Endothelial cell of umbilical vein (primary cell): Measurements from ENCODE around the gene SEMA4D. TPM values are rescaled to one million over a fixed set of nuclear protein-coding genes. Genes with fewer than 3 reads are reported as not detected.

Experiments used
- BruUV-seq: library from RNA; stranded (reverse); fragments of 400-500 nt; replicated peaks from 2 replicates; lab custom pipeline; 2021; lab: Mats Ljungman, UMichigan
- CTCF ChIA-PET: fragments of 300-600, 350-600 bp; sonication (Branson Sonifier 250); formaldehyde crosslinking; loops from one replicate; lab custom pipeline; 2021; ENCODE audit warnings: antibody characterized with exemption, inconsistent platforms; lab: Charles Lee
- POLR2A ChIA-PET: fragments of 300-600, 350-600 bp; sonication (Branson Sonifier 250); formaldehyde crosslinking; loops from one replicate; lab custom pipeline; 2021; ENCODE audit warnings: antibody characterized with exemption, inconsistent platforms; lab: Charles Lee
- DNase-seq: peaks from one replicate; pipeline ENCODE4 v3.0.0-alpha.2; 2011; ENCODE audit warnings: low read depth, low spot score
- FAIRE-seq: peaks from 2 replicates; lab custom pipeline; 2011; peaks lifted over from hg19 to GRCh38; lab: Jason Lieb, UNC
- H2AFZ ChIP-seq: 2 replicates; pipeline ENCODE4 v1.6.0; 2012; ENCODE audit warnings: low read depth, low read length, control low read depth, inconsistent platforms
- H3K27ac ChIP-seq: 2 replicates; pipeline ENCODE4 v1.5.1; 2011; ENCODE audit warnings: low read depth, mild to moderate bottlenecking, control low read depth, low read length, moderate library complexity; ENCODE audit not compliant: insufficient read depth
- H3K27me3 ChIP-seq, 2 experiments: 2 replicates each; pipeline versions ENCODE4 v1.6.0 to v1.6.1; 2011; ENCODE audit warnings: low read length in 2 of 2, mixed read lengths in 1 of 2; ENCODE audit not compliant: control insufficient read depth in 2 of 2, insufficient read depth in 2 of 2
- H3K36me3 ChIP-seq, 2 experiments: 2 replicates in 1 of 2; 3 replicates in 1 of 2; pipeline ENCODE4 v1.5.1; 2011; ENCODE audit warnings: low read length in 2 of 2, mild to moderate bottlenecking in 1 of 2, moderate library complexity in 1 of 2; ENCODE audit not compliant: control insufficient read depth in 2 of 2, insufficient read depth in 2 of 2; ENCODE audit errors: extremely low read depth in 1 of 2
- H3K4me1 ChIP-seq: 3 replicates; pipeline ENCODE4 v1.5.1; 2011; ENCODE audit warnings: mild to moderate bottlenecking, low read length; ENCODE audit not compliant: control insufficient read depth, insufficient read depth; ENCODE audit errors: extremely low read depth
- H3K4me2 ChIP-seq: 2 replicates; pipeline ENCODE4 v1.6.1; 2011; ENCODE audit warnings: low read length, control low read depth, mixed read lengths; ENCODE audit not compliant: insufficient read depth
- H3K4me3 ChIP-seq, 3 experiments: fragments of 200-600 bp in 1 of 3; sonication (generic), shearing (Covaris generic) in 1 of 3; replicated peaks in 1 of 3; 2 replicates each; pipeline ENCODE4 v1.5.1; 2011 to 2016; ENCODE audit warnings: control low read depth in 3 of 3, low read length in 3 of 3, mild to moderate bottlenecking in 2 of 3, inconsistent platforms in 1 of 3, low read depth in 1 of 3, moderate library complexity in 1 of 3; ENCODE audit not compliant: insufficient read depth in 1 of 3
- H3K79me2 ChIP-seq: 2 replicates; pipeline ENCODE4 v1.6.0; 2012; ENCODE audit warnings: low read length, inconsistent platforms; ENCODE audit not compliant: control insufficient read depth, insufficient read depth
- H3K9ac ChIP-seq: replicated peaks from 2 replicates; pipeline ENCODE3; 2011; ENCODE audit warnings: low read length, control low read depth; ENCODE audit not compliant: insufficient read depth; ENCODE audit errors: extremely low read depth
- H3K9me1 ChIP-seq: replicated peaks from 3 replicates; pipeline ENCODE4 v1.6.0; 2011; ENCODE audit warnings: mild to moderate bottlenecking, low read length; ENCODE audit not compliant: control insufficient read depth, insufficient read depth; ENCODE audit errors: extremely low read depth
- H3K9me3 ChIP-seq: replicated peaks from 2 replicates; pipeline ENCODE4 v1.5.1; 2012; ENCODE audit warnings: low read length, inconsistent platforms; ENCODE audit not compliant: control insufficient read depth, insufficient read depth
- H4K20me1 ChIP-seq: replicated peaks from 2 replicates; pipeline ENCODE3; 2011; ENCODE audit warnings: mild to moderate bottlenecking, low read length; ENCODE audit not compliant: control insufficient read depth, insufficient read depth; ENCODE audit errors: extremely low read depth
- CTCF ChIP-seq, 2 donors: IDR thresholded peaks; 1 replicate in 1 of 2; 2 replicates in 1 of 2; pipeline ENCODE4 v1.5.1; 2011; ENCODE audit warnings: low read length in 2 of 2, mild to moderate bottlenecking in 2 of 2, moderate library complexity in 2 of 2, control low read depth in 1 of 2, inconsistent platforms in 1 of 2, low read depth in 1 of 2; ENCODE audit not compliant: insufficient read depth in 1 of 2; ENCODE audit errors: extremely low read depth in 1 of 2
- EZH2 ChIP-seq: IDR thresholded peaks from 2 replicates; pipeline ENCODE4 v1.6.1; 2012; ENCODE audit warnings: borderline replicate concordance, low read depth, mild to moderate bottlenecking, moderate library complexity, low read length, inconsistent platforms; ENCODE audit not compliant: severe bottlenecking
- FOS ChIP-seq: IDR thresholded peaks from 2 replicates; pipeline ENCODE4 v1.6.1; 2011; ENCODE audit warnings: mild to moderate bottlenecking, low read length, moderate library complexity, borderline replicate concordance; ENCODE audit not compliant: insufficient read depth
- GATA2 ChIP-seq: IDR thresholded peaks from 2 replicates; pipeline ENCODE4 v1.7.0; 2011; ENCODE audit warnings: low read depth, mild to moderate bottlenecking, moderate library complexity, mixed read lengths, low read length; ENCODE audit not compliant: insufficient read length, insufficient read depth
- JUN ChIP-seq: IDR thresholded peaks from 2 replicates; pipeline ENCODE4 v1.6.1; 2011; ENCODE audit warnings: borderline replicate concordance, low read depth; ENCODE audit not compliant: insufficient read length, insufficient read depth
- MAX ChIP-seq: IDR thresholded peaks from 2 replicates; pipeline ENCODE4 v1.6.1; 2011; ENCODE audit not compliant: insufficient read depth, insufficient read length
- MYC ChIP-seq: IDR thresholded peaks from one replicate; pipeline ENCODE4 v1.6.1; 2011; ENCODE audit warnings: mild to moderate bottlenecking, low read depth, low read length
- POLR2A ChIP-seq: IDR thresholded peaks from 2 replicates; pipeline ENCODE4 v1.6.1; 2012; ENCODE audit warnings: low read depth, mild to moderate bottlenecking, control low read depth, low read length
- POLR2AphosphoS5 ChIP-seq: IDR thresholded peaks from 2 replicates; pipeline ENCODE4 v1.6.1; 2012; ENCODE audit warnings: low read depth, mild to moderate bottlenecking, control low read depth, low read length, moderate library complexity; ENCODE audit not compliant: insufficient read depth
- dilution Hi-C: fragments of 300-500 bp; cut with MboI; formaldehyde crosslinking; loops from one replicate; pipeline ENCODE4 v1.15.0; 2019; ENCODE audit warnings: low sequenced_read_pairs; ENCODE audit not compliant: extremely low pct_ligation_motif_present
- intact Hi-C: fragments of 100-400 bp; cut with micrococcal nuclease; formaldehyde crosslinking; loops from one replicate; pipeline ENCODE4 v1.10.0; 2022
- polyA plus RNA-seq, 4 experiments: library from polyadenylated mRNA; depleted of rRNA in 3 of 4; stranded (reverse) in 3 of 4; unstranded in 1 of 4; fragments of >200 nt; gene quantifications; 2 replicates each; pipeline versions ENCODE4 v1.2.1 to v1.2.3, GENCODE V29; 2011 to 2012; ENCODE audit warnings: missing spikeins in 1 of 4
- total RNA-seq: library from RNA; stranded (reverse); gene quantifications from 2 replicates; pipeline ENCODE4 v1.2.3, GENCODE V29; 2021

Gene SEMA4D
- total and polyA plus RNA-seq, 2 donors (not counting 3 experiments of a cell fraction or from before 2014, with no cell fraction given), result 3.9 to 15.7 TPM

- FAIRE-seq (no peak), DNase-seq (no peak)
- intact Hi-C loops, result no loop called here
- Histone ChIP-seq H3K27me3 (no peaks in the 10 kb centered on the region), H3K4me1 (no peaks in the 10 kb centered on the region), H3K36me3 (peaks cover 0 to 5% of the 10 kb centered on the region in 2 experiments), H3K9me1 (no peaks in the 10 kb centered on the region), H3K27ac (no peak overlapping the region), H2AFZ (no peak overlapping the region), H3K79me2 (no peaks in the 10 kb centered on the region), H4K20me1 (no peaks in the 10 kb centered on the region), H3K4me2 (no peak overlapping the region), H3K9me3 (no peaks in the 10 kb centered on the region), H3K9ac (no peak overlapping the region), H3K4me3 (no peak overlapping the region)
- BruUV-seq, result no TSS peak
- POLR2A ChIA-PET, result no interaction called here
- TF ChIP-seq POLR2AphosphoS5, result no peak
- TF ChIP-seq EZH2, result no peak
- dilution Hi-C loops, result no loop called here
- CTCF ChIA-PET, result no interaction called here
Observed at GRCh38 chr9:89452561-89452960, 45.4 kb downstream of the SEMA4D start.

- CTCF ChIA-PET, result interaction anchor here (2.1 to 2.5 kb wide), 2 partner anchors 20 to 99 kb away, joined by 5 to 10 read pairs; no protein-coding TSS in a partner anchor
- no peak for FAIRE-seq
Observed at GRCh38 chr9:89450213-89450612, 47.7 kb downstream of the SEMA4D start.

More at GRCh38 chr9:89450213-89450612, 47.7 kb downstream of the SEMA4D start:
- DNase-seq, result no peak
- no peaks in the 10 kb centered on the region for H3K9me1 ChIP-seq
- intact Hi-C loops, result no loop called here
- H3K27me3 ChIP-seq, result no peaks in the 10 kb centered on the region
- TF ChIP-seq JUN, result no peak
- TF ChIP-seq MAX, result no peak
- no peak for TF ChIP-seq FOS
- no peak for TF ChIP-seq CTCF (IDR thresholded peaks at IDR 0.05; ENCODE audit: extremely low read depth in 1 of 2, insufficient read depth in 1 of 2, low read depth in 1 of 2, low read length in 2 of 2)
- no peak for TF ChIP-seq GATA2
- no peak for TF ChIP-seq POLR2AphosphoS5
- TF ChIP-seq POLR2A, result no peak
- TF ChIP-seq MYC, result no peak
- no peak for TF ChIP-seq EZH2
- H4K20me1 ChIP-seq, result no peaks in the 10 kb centered on the region
- no TSS peak for BruUV-seq
- H2AFZ ChIP-seq, result no peak overlapping the region
- no peak overlapping the region for H3K4me3 ChIP-seq
- peaks cover 0 to 5% of the 10 kb centered on the region in 2 experiments for H3K36me3 ChIP-seq
- H3K79me2 ChIP-seq, result no peaks in the 10 kb centered on the region
- H3K4me1 ChIP-seq, result no peaks in the 10 kb centered on the region
- no peaks in the 10 kb centered on the region for H3K9me3 ChIP-seq
- dilution Hi-C loops, result no loop called here
- POLR2A ChIA-PET, result no interaction called here
- no peak overlapping the region for H3K27ac ChIP-seq
- H3K4me2 ChIP-seq, result no peak overlapping the region
- H3K9ac ChIP-seq, result no peak overlapping the region
